ENCODE data around the gene SRD5A2.

Gene SRD5A2, protein sequence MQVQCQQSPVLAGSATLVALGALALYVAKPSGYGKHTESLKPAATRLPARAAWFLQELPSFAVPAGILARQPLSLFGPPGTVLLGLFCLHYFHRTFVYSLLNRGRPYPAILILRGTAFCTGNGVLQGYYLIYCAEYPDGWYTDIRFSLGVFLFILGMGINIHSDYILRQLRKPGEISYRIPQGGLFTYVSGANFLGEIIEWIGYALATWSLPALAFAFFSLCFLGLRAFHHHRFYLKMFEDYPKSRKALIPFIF

DNA sequence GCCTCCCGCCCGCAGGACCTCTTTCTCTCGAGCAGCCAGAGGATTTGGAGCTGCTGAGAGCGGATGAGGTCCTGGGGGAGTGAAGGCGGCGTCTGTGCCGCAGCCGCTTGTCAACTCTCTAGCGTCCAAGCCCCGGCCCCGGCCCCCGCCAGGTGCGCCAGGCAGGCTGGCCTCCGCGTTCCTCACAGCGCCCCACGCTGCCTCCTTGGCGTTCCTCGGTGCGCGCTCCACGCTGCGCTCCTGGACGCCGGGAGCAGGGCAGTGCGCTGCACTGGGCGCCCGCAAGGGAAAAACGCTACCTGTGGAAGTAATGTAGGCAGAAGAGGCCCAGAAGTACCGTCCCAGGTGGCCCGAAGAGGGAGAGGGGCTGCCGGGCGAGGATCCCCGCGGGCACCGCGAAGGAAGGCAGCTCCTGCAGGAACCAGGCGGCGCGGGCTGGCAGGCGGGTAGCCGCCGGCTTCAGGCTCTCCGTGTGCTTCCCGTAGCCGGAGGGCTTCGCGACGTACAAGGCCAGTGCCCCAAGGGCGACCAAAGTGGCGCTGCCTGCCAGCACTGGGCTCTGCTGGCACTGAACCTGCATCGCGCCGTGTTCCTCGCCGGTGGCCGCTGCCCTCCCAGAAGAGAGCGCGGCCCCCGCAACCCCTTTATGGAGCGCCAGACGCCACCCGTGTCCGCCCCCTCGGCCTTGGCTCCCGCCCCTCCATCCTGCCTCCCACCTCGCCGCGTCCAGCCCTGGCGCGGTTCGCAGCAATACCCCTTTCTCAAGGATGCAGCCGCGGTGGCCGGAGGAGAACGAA lies at the start of gene SRD5A2:
Gene SRD5A2 (minus strand): TSS at position 618 of the 797 bp plus-strand sequence. CDS start 38 bp downstream, at position 580.
- no peak for DNase-seq

DNA sequence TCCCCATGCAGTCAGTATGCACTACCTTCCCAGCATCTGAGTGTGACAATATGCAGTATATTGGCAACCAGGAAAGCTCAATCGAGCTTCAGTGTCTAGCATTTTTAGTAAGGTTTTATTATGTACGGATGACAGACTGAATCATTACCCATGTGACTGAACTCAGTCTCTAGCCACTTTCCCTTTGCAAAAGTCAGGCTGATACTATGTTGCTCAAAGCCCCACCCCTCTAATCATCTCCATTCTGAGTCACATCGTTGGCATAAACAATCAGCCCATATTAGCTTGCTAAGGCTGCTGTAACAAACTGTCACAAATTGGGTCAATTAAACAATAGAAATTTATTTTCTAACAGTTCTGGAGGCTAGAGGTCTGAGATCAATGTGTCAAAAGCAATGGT lies 25.8 kb upstream of the SRD5A2 start:
- no peak for DNase-seq

DNA sequence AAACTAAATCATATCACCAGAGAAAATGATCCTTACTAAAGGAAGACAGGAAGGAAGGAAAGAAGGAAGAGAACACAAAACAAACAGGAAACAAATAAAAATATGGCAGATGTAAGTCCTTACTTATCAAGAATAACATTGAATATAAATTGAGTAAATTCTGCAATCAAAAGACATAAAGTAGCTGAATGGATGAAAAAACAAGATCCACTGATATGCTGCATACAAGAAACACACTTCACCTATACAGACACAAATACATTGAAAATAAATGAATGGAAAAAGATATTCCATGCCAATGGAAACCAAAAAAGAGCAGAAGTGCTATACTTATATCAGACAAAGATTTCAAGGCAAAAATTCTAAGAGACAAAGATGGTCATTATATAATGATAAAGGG lies 18.0 kb upstream of the SRD5A2 start:
- no peak for DNase-seq

DNA sequence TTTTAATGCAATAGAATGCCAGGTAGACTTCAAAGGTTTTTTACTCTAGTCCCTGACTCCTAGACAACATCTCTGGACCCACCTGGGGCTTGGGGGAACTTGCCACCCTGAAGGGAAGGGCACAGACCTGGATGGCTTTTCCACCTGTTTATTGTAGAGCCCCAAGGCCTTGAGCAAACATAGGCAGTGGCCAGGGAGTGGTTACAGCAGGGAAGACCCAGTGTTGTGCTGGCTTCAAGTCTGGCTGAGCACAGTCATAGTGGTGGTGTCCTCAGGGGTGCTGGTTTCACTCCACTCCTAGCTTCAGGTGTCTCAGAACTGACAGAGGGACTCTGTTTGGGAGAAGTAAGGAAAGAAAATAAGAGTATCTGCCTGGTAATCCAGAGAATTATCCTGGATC lies 5.5 kb upstream of the SRD5A2 start:
- DNase-seq: no peak

DNA sequence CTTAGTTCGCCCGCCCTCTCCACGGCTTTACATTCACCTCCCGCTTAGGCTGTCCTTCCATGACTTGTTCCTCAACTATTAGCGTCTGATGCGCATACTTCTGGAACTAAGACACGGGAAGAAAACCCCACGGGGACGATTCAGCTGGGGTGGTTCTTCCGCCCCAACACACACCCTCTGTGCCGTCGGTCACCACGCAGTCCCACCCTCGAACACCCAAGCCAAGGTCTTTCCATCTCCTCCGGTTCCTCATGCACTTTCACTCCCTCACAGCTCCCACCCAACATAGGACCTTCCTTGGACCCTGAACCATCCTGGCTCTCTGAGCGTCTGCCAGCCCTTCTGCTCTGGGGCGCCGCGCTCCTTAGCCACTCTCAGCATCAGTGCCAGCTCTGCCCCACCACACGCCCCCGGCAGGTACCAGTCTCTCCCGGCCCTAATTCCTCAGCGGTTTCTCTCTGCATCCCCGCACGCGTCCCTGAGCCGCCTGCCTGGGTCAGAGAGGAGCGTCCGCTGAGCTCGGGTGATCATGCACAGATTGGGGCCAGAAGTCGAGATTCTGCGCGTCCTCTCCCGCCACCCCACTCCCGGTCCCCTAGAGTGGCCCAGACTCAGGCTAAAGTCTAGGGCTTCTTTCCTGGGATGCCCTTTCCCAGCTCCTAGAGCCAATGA lies 522 bp upstream of the SRD5A2 start:
- DNase-seq: no peak

DNA sequence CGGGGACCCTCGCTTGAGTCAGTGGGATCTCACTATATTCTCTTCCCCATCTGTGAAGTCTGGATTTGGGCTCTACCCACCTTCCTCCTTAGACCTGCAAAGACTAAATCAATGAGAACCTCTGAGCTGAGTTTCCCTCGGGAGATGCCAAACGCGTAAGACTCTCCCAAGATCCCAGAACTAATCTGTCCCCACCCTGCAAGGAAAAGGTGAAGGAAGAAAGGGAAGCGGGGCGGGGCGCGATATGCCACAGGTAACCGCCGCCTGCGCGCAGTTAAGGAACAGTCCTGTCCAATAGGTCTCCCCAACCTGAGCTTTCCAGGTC lies 780 bp downstream of the SRD5A2 start:
- DNase-seq: no peak

DNA sequence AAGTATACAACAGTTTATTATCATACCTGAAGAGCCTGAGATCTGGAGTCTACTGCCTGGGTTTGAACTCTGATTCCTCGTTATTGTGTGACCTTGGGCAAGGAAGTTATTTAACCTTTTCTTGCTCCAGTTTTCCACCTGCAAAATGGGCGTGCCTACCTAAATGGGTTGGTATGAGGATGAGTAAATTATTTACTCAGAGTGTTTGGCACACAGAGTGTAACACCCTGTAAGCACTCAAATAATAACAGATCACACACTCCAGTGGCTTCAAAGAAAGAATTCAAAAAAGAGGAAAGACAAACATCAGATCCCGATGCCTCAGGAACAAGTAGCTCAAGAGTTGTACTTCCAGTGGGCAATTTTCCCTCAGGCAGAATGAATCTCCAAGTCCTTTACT lies 2.4 kb downstream of the SRD5A2 start:
- no peak for DNase-seq

DNA sequence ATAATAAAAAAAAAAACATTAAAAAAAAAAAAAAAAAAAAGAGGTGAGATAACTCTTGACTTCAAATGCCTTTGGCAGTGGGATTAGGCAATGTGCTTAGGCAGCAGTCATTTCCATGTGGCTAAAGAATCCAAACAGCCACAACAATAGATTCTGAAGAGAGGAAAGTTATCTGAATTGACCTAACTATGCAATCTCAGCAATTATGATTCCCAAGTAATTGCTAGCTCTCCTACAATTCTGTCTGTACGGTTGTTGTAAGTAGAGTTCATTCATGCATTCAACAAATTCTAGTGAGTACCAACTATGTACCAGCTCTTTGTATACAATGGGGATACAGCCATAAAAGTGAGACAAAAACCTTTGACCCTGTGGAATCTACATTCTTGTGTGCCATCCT lies 3.6 kb downstream of the SRD5A2 start:
- no peak for DNase-seq

DNA sequence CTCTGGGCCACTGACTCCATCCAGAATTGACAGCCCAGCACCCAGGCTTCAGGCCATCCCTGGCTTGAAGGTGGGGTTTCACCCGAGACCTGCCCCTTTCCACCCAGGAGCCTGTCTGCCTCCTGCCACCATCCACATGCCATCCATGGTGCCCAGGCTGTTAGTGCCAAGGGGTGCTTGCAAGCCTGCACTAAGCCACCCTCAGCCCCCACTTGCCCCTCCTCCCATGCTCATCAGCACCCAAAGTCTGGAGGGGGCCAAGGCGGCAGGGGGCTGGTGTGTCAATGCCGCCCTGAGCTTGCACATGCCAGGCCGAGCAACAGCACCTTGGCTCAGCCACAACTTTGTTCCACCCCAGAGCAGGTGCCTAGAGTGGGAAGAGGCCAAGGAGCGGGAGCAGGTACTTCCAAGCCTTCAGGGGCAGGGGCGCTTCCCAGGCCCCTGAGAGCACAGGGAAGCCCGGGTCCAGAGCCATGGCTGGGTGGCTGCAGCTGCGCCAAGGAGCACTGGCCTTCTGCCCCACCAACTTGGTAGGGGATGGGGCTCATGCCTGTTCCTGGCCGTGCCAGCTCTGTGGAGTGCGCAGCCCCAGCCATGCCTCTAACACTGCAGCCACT lies 12.0 kb downstream of the SRD5A2 start:
- no peak for DNase-seq

DNA sequence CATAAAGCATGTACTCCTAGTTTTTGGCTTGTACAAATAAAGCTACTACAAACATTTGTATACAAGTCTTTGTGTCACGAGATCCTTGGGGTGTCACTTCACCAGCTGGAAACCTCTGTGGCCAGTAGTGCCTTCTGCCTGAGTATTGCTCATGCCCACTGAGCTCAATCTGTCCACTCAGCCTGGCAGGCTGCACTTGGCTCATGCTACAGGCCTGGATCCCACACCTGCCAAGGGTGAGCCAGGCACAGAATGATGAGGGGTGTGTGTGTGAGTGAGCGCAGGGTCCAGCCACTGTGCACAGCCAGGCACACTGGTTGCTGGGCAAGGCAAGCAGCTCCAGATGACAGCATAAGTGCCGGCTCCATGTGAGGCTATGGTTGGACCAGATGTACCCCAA lies 13.1 kb downstream of the SRD5A2 start:
- DNase-seq: no peak

DNA sequence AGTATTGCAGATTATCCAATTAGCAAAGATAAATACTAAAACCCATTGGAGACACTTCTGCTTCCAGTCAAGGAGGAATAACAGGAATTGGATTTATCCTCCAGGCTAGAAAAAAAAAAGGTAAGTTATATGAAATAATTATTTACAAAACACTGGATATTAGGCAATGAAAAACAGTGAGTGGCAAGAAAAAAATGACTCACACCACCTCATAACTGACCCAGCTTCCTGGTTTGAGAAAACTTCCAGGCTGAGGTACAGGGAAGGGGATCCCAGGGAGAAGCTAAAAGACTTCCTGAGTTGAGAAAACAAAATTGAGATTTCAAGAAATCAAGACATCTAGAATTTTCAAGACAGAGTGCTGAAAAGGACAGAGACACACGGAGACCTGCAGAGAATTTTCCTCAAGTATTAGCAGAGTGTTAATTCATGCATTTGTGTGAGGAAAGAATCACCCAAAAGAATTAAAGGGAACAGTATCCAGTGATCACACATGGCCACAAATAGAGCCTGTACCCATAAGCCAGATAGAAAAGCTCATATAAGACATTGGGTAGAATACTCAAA lies 17.4 kb downstream of the SRD5A2 start:
- DNase-seq: no peak

DNA sequence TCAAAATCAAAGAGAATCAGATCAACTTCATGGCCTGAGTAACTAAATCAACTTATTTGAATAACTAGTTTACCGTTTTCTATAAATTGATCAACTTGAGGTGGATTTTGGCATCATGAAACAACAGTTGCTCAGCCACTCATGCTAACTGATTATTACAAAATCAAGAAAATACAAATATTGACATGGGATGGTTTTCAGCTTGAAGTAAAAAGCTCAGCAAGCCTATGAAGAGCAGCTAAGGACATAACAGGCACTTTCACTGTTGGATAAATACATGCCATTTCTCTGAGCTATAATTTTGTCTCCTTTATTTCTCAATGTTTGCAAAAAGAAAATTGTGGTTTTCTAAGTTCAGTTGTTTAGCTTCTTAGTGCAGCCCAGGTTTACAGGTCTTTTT lies 18.9 kb downstream of the SRD5A2 start:
- DNase-seq: no peak

DNA sequence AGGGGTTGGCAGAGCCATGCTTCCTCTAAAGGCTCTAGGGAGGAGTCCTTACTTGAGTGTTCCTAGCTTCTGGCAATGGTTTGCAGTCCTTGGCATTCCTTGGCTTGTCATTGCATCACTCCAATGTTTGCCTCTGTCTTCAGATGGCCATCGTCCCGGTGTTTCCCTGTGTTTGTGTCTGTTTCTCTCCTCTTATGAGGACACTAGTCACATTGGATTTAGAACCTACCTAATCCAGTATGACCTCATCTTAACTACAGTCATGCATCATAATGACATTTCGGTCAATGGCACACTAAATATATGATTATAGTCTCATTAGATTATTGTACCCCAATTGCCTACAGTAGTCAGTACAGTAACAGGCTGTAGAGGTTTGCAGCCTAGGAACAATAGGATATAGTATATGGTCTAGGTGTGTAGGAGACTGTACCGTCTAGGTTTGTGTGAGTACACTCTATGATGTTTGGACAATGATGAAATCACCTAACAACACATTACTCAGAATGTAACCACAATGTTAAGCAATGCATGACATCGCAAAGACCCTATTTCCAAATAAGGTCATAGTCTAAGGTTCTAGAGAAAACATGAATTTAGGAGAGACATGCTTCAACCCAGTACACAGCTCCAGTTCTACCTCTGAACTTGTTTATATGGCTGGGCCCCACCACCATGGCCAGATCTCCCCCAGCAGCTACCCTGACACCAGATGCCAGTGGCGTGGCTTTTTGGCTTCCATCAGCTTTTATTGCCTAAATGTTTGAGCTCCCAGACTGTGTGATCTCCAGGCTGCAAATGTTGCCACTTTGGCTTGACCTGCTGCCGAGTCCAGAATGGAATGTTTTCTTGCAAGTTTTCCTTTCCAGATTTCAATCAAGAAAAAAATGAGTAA lies 22.1 kb downstream of the SRD5A2 start:
- no peak for DNase-seq

DNA sequence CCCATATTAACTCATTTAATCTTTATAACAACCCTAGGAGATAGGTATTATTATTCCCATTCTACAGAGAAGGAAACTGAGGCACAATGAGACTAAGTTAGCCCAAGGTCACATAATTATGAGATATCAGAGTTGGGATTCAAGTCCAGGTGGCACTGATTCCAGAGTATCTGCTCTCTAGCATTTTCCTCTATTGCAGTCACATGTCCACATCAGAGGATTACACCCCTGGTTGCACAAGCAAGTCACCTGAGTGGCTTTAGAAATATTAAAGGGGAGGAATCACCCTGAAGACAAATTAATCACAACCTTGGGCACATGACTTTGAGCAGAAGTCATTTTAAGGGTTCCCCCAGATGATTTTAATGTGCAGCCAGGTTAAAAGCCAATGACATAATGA lies 23.8 kb downstream of the SRD5A2 start:
- no peak for DNase-seq

DNA sequence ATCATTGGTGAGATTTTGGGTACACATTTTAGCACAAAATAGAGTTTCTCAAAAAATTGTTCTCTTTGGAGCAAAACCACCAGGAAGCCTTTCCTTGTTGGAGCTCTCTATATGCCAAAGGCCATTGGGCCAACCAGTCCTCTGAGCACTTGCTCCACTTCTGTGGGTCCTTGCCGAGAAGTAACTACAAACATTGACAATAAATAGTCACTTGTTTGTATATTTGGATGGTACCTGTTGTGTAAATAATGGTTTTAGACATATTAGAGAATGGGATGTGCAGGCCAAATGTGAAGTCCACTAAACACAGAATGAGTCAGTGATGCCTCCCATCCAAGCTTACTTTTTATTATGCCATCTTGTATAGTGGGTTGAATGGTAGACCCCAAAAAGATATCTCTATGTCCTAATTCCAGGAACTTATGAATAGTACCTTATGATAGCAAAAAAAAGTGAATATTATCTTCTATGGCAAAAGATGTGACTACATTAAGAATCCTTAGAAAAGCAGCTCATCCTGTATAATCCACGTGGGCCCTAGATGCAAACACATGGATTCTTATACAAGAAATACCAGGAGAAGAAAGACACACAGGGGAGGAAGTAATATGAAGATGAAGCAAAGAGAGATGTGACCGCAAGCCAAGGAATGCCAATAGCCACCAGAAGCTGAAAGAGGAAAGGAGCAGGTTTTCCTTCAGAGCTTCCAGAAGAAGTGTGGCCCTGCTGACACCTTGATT lies 24.6 kb downstream of the SRD5A2 start:
- no peak for DNase-seq

DNA sequence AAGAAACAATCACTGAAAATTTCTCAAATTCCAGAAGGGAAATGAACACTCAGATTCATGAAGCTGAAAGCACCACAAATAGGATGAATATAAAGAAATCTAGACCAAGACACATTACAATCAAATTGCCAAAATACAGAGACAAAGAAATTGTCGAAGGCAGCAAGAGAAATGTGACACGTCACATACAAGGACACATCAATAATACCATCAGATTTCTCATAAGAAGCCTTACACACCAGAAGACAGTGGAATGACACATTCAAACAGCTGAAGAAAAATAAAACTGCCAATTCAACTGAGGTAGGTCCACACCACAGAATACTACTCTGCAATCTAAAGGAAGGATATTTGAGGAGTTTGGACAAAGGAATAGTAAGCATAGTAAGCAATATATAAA lies 27.4 kb downstream of the SRD5A2 start:
- no peak for DNase-seq

DNA sequence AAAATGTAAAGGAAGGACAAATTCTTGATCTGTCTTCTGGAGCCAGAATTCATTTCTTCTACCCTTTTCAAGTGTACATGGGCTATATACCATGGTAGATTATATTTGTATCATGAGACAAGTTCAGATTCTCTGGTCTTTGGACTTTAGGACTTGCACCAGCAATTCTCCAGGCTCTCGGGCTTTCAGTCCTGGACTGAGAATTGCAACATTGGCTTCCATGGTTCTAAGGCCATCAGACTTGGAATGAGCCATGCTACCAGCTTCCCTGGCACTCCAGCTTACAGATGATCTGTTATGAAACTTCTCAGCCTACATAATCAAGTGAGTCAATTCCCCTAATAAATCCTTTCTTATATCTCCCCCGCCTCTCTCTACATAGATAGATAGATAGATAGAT lies 33.3 kb downstream of the SRD5A2 start:
- DNase-seq: no peak

DNA sequence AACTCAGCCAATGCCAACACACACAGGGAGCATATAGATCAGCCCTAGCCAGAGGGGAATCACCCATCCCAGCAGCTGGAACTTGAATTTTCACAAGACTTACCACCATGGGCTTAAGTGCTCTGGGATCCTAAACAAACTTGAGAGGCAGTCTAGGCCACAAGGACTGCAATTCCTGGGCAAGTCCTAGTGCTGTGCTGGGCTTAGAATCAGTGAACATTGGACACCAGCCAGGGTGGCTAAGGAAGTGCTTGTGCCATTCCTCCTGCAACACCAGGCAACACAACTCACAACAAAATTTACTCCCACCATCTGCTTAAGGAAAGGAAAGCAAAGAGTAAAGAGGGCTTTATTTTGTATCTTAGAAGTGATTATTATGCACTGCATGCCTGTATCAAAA lies 38.9 kb downstream of the SRD5A2 start:
- DNase-seq: no peak

DNA sequence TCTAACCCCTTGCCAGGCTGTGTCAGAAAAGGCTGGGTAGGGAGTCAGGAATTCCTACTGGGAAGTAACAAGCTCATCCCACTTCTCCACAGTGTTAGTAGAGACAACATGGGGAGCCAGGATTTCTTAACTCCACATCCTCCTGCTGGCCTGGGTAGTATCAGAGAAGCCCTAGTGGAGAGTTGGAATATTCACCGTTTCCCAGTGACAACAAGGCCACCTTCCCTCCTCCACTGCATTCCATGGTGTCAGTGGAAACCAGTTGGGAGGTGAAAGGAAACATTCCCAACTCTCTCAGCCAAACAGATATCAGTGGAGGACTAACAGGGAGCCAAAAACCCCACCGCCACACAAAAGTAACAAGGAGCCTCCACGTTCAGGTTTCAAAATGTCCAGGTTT lies 41.2 kb downstream of the SRD5A2 start:
- no peak for DNase-seq

DNA sequence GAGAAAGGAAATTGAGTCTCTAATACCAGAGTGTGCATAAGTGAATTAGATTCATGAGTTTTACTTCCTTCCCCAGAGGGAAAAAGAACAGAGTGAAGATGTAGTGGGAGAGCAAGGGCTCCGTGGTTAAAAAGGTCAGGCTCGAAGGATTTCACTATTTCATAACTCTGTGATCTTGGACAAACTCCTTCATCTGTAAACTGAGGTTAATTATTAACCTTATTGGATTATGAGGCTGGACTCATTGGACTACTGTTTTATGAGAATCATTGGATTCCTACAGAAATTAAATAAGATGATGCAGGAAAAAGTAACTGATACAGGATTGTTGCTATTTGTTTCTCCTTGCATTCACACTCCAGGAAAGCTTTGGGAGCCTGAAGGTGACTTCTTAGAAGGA lies 45.0 kb downstream of the SRD5A2 start:
- DNase-seq: no peak

DNA sequence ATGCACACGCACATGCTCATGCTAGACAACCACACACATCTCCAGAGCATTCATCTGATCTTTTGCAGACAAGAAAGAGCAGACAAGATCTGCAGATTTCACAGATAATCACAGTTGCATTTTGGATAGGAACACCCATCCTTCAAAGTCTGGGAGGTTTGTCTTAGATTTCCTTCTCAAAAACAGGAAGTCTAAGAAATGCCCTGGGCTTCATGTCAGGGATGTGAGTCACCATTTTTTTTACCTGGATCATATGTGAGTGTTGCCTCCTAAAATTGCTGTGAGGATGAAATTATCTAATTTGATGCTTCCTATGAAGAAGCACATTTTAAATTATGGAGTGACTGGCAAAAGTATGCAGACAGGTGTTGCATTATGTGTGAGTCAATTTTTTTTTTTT lies 46.1 kb downstream of the SRD5A2 start:
- no peak for DNase-seq

DNA sequence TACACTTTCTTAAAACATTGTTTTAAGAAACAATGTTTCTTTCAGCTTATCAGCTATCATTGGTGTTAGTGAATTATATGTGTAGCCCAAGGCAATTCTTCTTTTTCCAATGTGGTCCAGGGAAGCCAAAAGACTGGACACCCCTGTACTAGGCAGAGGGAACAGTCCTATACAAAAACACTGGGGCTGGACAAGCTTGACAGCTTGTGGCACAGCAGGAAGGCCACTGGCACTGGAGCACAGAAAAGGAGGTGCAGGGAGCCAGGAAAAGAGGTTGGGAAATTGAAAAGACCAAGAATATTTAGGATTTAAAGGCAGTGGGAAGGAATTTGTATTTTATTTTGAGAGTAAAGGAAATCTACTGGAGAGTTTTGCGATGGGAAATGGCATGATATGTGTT lies 47.7 kb downstream of the SRD5A2 start:
- DNase-seq: no peak
